GM19240 (cell line): ENCODE data around the gene PSG7.
"Not testable (repeated sequence)": the region's sequence is repeated elsewhere in the genome, so short reads cannot be mapped to it uniquely, and the experiment has no call there.

ENCODE experiments used
- DNase-seq: peaks from one replicate; pipeline ENCODE4 v3.0.0; 2011; ENCODE audit warnings: low spot score; ENCODE audit not compliant: insufficient read length

The PSG7 gene

GRCh38 chr19:42916931-42917330 is 20.1 kb downstream of the PSG7 start:
- not testable (repeated sequence) for DNase-seq

- DNase-seq = not testable (repeated sequence)
Observed at GRCh38 chr19:42913516-42913915, 23.5 kb downstream of the PSG7 start.

GRCh38 chr19:42912941-42913340 is 24.1 kb downstream of the PSG7 start:
- DNase-seq = not testable (repeated sequence)

GRCh38 chr19:42911731-42912130 is 25.3 kb downstream of the PSG7 start:
- DNase-seq = not testable (repeated sequence)

- not testable (repeated sequence) for DNase-seq
Observed at GRCh38 chr19:42906162-42906561, 30.8 kb downstream of the PSG7 start.

- not testable (repeated sequence) for DNase-seq
Observed at GRCh38 chr19:42900561-42900960, 36.4 kb downstream of the PSG7 start.

GRCh38 chr19:42899674-42900073 is 37.3 kb downstream of the PSG7 start:
- DNase-seq = not testable (repeated sequence)

GRCh38 chr19:42899110-42899509 is 37.9 kb downstream of the PSG7 start:
- DNase-seq = not testable (repeated sequence)

- not testable (repeated sequence) for DNase-seq
Observed at GRCh38 chr19:42898656-42899055, 38.4 kb downstream of the PSG7 start.

- DNase-seq = not testable (repeated sequence)
Observed at GRCh38 chr19:42897729-42898128, 39.3 kb downstream of the PSG7 start.

- DNase-seq = not testable (repeated sequence)
Observed at GRCh38 chr19:42890446-42890845, 46.6 kb downstream of the PSG7 start.

- DNase-seq = not testable (repeated sequence)
Observed at GRCh38 chr19:42887876-42888445, 49.0 kb downstream of the PSG7 start.

- not testable (repeated sequence) for DNase-seq
Observed at GRCh38 chr19:42882730-42883129, 54.3 kb downstream of the PSG7 start.

GRCh38 chr19:42882010-42882409 is 55.0 kb downstream of the PSG7 start:
- not testable (repeated sequence) for DNase-seq

GRCh38 chr19:42881279-42881678 is 55.7 kb downstream of the PSG7 start:
- DNase-seq = not testable (repeated sequence)

- not testable (repeated sequence) for DNase-seq
Observed at GRCh38 chr19:42880621-42881020, 56.4 kb downstream of the PSG7 start.

- DNase-seq = no peak
Observed at GRCh38 chr19:42879613-42880012, 57.4 kb downstream of the PSG7 start, which contains the start of gene PSG1. Gene PSG1 (minus strand): TSS chr19:42879713. CDS start chr19:42879581, 132 bp downstream.

GRCh38 chr19:42876596-42876995 is 60.4 kb downstream of the PSG7 start:
- DNase-seq = not testable (repeated sequence)

- DNase-seq = not testable (repeated sequence)
Observed at GRCh38 chr19:42875881-42876280, 61.1 kb downstream of the PSG7 start.

- DNase-seq = not testable (repeated sequence)
Observed at GRCh38 chr19:42874901-42875813, 61.9 kb downstream of the PSG7 start.

- DNase-seq = not testable (repeated sequence)
Observed at GRCh38 chr19:42874136-42874535, 62.9 kb downstream of the PSG7 start.
